Posterior vena cava (tissue), 2 donors: Measurements from ENCODE around the gene HLF. TPM values are rescaled to one million over a fixed set of nuclear protein-coding genes. Genes with fewer than 3 reads are reported as not detected.
"Not testable (repeated sequence)": the region's sequence is repeated elsewhere in the genome, so short reads cannot be mapped to it uniquely, and the experiment has no call there.

Experiments
- DNase-seq: peaks from one replicate; pipeline ENCODE4 v3.0.0-alpha.2; 2020; ENCODE audit warnings: low spot score
- intact Hi-C, 2 donors: fragments of 100-400 bp; cut with DNase I; formaldehyde crosslinking; loops; one replicate each; pipeline versions ENCODE4 v1.14.1 to v1.14.2; 2022 to 2023
- total RNA-seq, 2 donors: library from RNA; stranded (reverse); fragmentation: NEBNext Ultra II Directional; extraction: Animal tissue kit (Norgen Biotek cat#: 25700); gene quantifications; one replicate each; pipeline ENCODE4 v1.2.1, GENCODE V29; 2021
- donor health status: DM: yes; HTN: yes; CAD: no.
- donor health status: DM: yes; HTN: yes; CAD: no.

The HLF gene
- total RNA-seq, 2 donors from 2014 or later: 6.6 to 15.7 TPM

GRCh38 chr17:55320594-55321426, 56.0 kb downstream of the HLF start:
- DNase-seq: no peak

DNA sequence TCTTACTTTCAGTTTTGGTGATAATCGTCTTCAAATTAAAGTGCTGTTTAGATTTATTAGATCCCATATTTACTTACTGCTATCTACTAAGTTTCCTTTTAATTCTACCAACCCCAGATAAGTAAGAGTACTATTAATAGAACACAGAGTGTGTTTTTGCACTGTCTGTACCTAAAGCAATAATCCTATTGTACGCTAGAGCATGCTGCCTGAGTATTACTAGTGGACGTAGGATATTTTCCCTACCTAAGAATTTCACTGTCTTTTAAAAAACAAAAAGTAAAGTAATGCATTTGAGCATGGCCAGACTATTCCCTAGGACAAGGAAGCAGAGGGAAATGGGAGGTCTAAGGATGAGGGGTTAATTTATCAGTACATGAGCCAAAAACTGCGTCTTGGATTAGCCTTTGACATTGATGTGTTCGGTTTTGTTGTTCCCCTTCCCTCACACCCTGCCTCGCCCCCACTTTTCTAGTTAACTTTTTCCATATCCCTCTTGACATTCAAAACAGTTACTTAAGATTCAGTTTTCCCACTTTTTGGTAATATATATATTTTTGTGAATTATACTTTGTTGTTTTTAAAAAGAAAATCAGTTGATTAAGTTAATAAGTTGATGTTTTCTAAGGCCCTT, 56.8 kb downstream of the HLF start:
- DNase-seq: no peak
- intact Hi-C loops: no loop called here

More at GRCh38 chr17:55320594-55321426, 56.0 kb downstream of the HLF start:
- intact Hi-C loops: no loop called here

- intact Hi-C loops: no loop called here
- no peak for DNase-seq
These were observed 57.8 kb downstream of the HLF start for GRCh38 chr17:55322453-55322985.

GRCh38 chr17:55323518-55324295, 58.9 kb downstream of the HLF start:
- intact Hi-C loops: loop anchor here in 1 of 2 donors (1.0 kb wide), 1 partner anchor 9 kb away; no protein-coding TSS in a partner anchor

DNA sequence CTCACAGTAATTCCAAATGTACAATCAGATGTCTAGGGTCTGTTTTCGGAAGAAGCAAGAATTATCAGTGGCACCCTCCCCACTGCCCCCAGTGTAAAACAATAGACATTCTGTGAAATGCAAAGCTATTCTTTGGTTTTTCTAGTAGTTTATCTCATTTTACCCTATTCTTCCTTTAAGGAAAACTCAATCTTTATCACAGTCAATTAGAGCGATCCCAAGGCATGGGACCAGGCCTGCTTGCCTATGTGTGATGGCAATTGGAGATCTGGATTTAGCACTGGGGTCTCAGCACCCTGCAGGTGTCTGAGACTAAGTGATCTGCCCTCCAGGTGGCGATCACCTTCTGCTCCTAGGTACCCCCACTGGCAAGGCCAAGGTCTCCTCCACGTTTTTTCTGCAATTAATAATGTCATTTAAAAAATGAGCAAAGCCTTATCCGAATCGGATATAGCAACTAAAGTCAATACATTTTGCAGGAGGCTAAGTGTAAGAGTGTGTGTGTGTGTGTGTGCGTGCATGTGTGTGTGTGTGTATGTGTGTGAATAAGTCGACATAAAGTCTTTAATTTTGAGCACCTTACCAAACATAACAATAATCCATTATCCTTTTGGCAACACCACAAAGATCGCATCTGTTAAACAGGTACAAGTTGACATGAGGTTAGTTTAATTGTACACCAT, 59.7 kb downstream of the HLF start:
- DNase-seq: no peak
- intact Hi-C loops: no loop called here

More at GRCh38 chr17:55323518-55324295, 58.9 kb downstream of the HLF start:
- no peak for DNase-seq

- intact Hi-C loops: no loop called here
- DNase-seq: no peak
These were observed 60.6 kb downstream of the HLF start for GRCh38 chr17:55325406-55325805.

DNA sequence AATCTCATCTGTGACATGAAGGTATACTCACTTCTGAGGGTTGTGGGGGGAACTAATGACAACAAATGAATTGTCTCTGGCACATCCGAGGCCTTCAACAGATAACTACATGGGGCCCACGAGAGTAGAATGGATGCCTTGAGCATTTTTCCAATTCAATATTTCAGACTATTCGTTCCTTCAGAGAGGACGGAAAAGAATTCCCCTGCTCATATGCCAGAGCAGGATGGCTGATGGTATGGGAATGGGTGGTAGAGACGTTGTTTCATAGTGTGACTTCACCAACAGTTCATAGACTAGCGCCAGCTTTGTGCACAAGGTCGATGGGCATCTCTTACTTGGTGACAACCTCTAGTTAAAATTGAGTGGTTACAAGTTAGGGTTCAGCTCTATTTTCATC, 61.3 kb downstream of the HLF start:
- DNase-seq: no peak
- intact Hi-C loops: no loop called here

DNA sequence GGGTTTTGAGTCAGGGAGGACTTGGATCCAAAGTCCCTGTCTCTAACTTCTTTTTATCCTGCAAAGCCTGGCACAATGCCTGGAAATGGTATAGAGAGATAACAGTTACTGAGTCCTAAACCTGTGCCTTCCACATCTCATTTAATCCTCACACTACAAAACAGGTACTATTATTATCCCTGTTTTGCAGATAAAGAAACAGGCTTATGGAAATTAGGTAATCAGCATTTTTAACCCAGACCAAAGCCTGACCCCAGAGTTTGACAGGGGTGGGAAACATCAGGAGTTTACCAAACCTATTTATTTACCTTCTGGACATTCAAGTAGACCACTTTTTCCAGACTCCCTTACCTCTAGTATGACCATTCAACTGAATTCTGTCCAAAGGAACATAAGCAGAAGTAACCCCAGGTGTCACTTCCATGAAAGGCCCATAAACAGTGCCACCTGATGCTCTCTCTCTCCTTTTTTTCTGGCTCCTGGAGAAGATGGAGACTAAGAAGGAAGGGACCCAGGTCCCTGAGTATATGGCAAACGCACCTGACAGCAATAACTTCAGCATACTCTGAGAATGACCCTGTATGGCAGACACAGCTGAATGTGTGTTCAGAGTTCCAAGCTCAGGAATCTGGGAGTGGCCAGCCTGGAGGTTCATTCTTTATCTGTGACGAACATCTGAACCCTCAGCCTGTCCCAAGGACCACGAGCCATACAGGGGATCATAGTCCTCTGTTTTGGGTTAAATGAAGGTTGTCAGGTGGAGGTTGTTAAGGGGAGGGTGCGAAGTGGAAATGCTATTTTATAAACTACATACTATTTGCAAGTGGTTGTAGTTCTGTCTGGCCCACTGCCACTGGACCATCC, 62.7 kb downstream of the HLF start:
- intact Hi-C loops: no loop called here
- DNase-seq: no peak

GRCh38 chr17:55328514-55328913, 63.8 kb downstream of the HLF start:
- intact Hi-C loops, DNase-seq: not testable (repeated sequence)

- DNase-seq: no peak
- intact Hi-C loops: loop anchor here in 1 of 2 donors (10.0 kb wide), 1 partner anchor 106 kb away; no protein-coding TSS in a partner anchor
These were observed 65.7 kb downstream of the HLF start for GRCh38 chr17:55330344-55330933.

DNA sequence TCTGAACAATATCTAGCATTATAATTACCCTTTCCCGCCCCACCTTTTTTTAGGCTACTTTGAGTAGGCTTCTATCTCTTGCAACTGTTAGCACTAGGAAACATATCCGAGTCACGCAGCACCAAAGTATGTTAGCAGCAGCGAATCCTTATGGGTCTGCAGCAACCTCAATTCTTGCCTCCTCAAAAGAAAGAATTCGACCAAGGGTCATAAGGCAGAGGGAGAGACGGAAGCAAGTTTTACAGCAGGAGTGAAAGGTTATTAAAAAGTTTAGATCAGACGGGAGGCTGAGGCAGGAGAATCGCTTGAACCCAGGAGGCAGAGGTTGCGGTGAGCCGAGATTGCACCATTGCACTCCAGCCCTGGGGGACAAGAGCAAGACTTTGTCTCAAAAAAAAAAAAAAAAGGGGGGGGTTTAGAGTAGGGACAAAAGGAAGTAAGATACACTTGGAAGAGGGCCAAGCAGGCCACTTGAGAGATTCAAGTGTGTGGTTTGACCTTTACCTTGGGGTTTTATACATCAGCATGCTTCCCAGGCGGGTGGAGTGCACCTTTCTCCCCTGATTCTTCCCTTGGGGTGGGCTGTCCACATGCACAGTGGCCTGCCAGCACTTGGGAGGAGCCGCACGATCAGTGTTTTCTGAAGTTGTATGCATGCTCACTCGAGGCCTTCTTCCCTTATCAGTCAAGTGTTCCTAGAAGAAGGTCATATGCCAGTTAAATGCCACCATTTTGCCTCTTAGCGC, 67.7 kb downstream of the HLF start:
- intact Hi-C loops: loop anchor here (1.0 to 10.0 kb wide), 2 partner anchors 9 to 108 kb away; no protein-coding TSS in a partner anchor
- DNase-seq: no peak

GRCh38 chr17:55334285-55334684, 69.5 kb downstream of the HLF start:
- intact Hi-C loops: loop anchor here in 1 of 2 donors (10.0 kb wide), 1 partner anchor 109 kb away; no protein-coding TSS in a partner anchor
- DNase-seq: no peak

DNA sequence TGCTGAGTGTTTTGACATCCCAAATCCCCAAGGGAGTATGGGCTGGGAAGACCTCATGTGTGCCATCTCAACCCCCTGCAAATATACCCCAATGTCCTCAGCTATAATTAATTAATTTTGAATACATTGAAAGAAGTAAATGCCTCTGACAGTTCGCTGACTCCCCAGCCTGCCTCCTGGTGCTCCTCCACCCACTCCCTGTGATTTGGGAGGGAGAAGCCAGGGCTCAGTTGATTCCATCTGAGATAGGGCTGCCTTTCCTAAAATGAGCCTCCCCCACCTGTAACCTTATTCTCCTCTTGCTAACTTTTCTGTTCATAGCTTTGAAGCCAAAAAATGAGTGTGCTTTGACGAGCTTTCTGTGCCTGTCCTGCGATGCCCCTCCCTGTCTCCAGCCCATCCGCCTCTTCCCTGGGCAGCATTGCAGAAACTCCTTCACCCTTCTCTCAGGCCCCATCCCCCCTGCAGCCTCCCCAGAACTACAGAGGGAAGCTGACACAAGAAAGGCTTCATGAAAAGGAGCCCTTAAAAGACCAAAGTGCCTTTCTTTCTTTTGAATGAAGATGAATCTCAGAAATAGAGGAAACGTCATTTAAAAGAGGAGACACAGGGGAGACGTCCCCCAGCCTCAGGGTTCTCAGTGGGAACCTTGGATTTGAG, 70.3 kb downstream of the HLF start:
- intact Hi-C loops: loop anchor here in 1 of 2 donors (10.0 kb wide), 1 partner anchor 110 kb away; no protein-coding TSS in a partner anchor
- DNase-seq: no peak

DNA sequence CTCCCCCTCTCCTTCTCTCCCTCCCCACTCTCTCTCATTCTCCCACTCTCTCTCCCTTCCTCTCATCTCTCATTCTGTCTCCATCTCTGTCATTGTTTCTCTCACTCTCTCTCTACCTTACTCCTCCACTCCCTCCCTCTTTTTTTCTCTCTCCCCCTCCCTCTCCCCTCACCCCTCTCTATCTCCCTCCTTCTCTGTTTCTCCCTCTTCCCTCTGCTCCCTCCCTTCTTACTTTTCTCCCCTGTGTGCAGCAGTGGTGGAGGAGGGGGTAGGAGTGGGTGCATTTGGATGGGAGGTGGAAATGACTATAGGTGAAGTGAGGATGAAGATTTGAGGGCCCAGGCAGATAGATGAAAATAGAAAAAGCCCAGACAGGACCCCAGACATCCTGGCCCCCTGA, 70.9 kb downstream of the HLF start:
- DNase-seq: no peak
- intact Hi-C loops: loop anchor here in 1 of 2 donors (10.0 kb wide), 1 partner anchor 111 kb away; no protein-coding TSS in a partner anchor

DNA sequence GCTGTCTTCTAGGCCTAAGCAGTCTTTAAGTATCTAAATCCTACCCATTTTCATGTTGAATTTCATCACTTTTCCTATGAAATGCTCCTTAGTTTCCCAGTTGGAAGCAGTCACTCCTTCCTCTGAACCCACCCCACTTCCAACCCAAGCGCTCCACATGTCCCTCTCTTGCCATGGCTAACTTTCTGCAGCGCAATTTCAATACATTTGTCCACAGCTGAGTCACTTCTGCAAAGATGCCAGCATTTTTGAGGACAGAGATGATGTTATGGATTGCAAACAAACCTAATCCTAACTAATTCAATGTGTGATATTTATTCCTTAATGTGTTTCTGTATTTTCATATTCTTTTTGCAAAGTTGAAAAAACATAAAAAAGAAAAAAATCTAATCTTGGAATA, 71.7 kb downstream of the HLF start:
- intact Hi-C loops: loop anchor here in 1 of 2 donors (10.0 kb wide), 1 partner anchor 112 kb away; no protein-coding TSS in a partner anchor
- no peak for DNase-seq

GRCh38 chr17:55340176-55340575, 75.4 kb downstream of the HLF start:
- no peak for DNase-seq
- intact Hi-C loops: no loop called here
